OCI-LY7 (cell line): ENCODE measurements around the gene SIRT5. TPM values are rescaled to one million over a fixed set of nuclear protein-coding genes. Genes with fewer than 3 reads are reported as not detected.

Experiments used
- BruUV-seq: library from RNA; stranded (reverse); fragments of 400-500 nt; replicated peaks from 2 replicates; lab custom pipeline; 2021; lab: Mats Ljungman, UMichigan
- CTCF ChIA-PET: fragments of 300-600 bp; sonication (Branson Sonifier 250); formaldehyde crosslinking; loops from one replicate; lab custom pipeline; 2022; ENCODE audit warnings: antibody characterized with exemption; ENCODE audit not compliant: unreplicated experiment; lab: Charles Lee
- POLR2A ChIA-PET: fragments of 300-600 bp; sonication (Branson Sonifier 250); formaldehyde crosslinking; loops from one replicate; lab custom pipeline; 2022; ENCODE audit warnings: antibody characterized with exemption; lab: Charles Lee
- DNase-seq: peaks from one replicate; pipeline ENCODE4 v3.0.0-alpha.2; 2015; ENCODE audit warnings: low spot score
- H2AFZ ChIP-seq: fragments of 200-600 bp; sonication (generic), shearing (Covaris generic); 2 replicates; pipeline ENCODE4 v1.6.1; 2014; ENCODE audit warnings: mild to moderate bottlenecking, antibody characterized with exemption, low read length, moderate library complexity
- H3K27ac ChIP-seq: fragments of 200-600 bp; sonication (generic); 2 replicates; pipeline ENCODE4 v1.5.1; 2014; ENCODE audit warnings: mixed run types, low read depth, mild to moderate bottlenecking, moderate library complexity, low read length, inconsistent platforms; ENCODE audit not compliant: poor library complexity, severe bottlenecking
- H3K36me3 ChIP-seq: fragments of 200-600 bp; sonication (generic); 2 replicates; pipeline ENCODE4 v1.6.1; 2014; ENCODE audit warnings: mild to moderate bottlenecking, antibody characterized with exemption, low read length, moderate library complexity, mixed read lengths; ENCODE audit not compliant: insufficient read depth
- H3K4me1 ChIP-seq: fragments of 200-600 bp; sonication (generic); 2 replicates; pipeline ENCODE4 v1.5.1; 2014; ENCODE audit warnings: mild to moderate bottlenecking, low read length; ENCODE audit not compliant: insufficient read depth, poor library complexity, severe bottlenecking
- H3K4me2 ChIP-seq: fragments of 200-600 bp; sonication (generic); 2 replicates; pipeline ENCODE4 v1.6.1; 2014; ENCODE audit warnings: mild to moderate bottlenecking, low read length
- H3K4me3 ChIP-seq: fragments of 200-600 bp; sonication (generic); 2 replicates; pipeline ENCODE4 v1.5.1; 2014; ENCODE audit warnings: mild to moderate bottlenecking, low read depth, low read length; ENCODE audit not compliant: poor library complexity, severe bottlenecking
- H3K79me2 ChIP-seq: fragments of 200-600 bp; sonication (generic); 2 replicates; pipeline ENCODE4 v1.6.1; 2016; ENCODE audit warnings: low read depth, mild to moderate bottlenecking, low read length, moderate library complexity, mixed read lengths; ENCODE audit not compliant: insufficient read depth
- H3K9me2 ChIP-seq: fragments of 200-600 bp; sonication (generic); 2 replicates; pipeline ENCODE4 v1.6.1; 2016; ENCODE audit warnings: mild to moderate bottlenecking, low read length, mixed read lengths; ENCODE audit not compliant: insufficient read depth
- H3K9me3 ChIP-seq: fragments of 200-600 bp; sonication (generic); 2 replicates; pipeline ENCODE4 v1.6.1; 2014; ENCODE audit warnings: mild to moderate bottlenecking, mixed run types, low read length, mixed read lengths
- H4K20me1 ChIP-seq: fragments of 200-600 bp; sonication (generic); 2 replicates; pipeline ENCODE4 v1.6.1; 2014; ENCODE audit warnings: mild to moderate bottlenecking, antibody characterized with exemption, low read length, moderate library complexity, mixed read lengths; ENCODE audit not compliant: insufficient read depth
- EZH2phosphoT487 ChIP-seq: fragments of 200-600 bp; sonication (generic); IDR thresholded peaks from 2 replicates; pipeline ENCODE4 v1.6.1; 2018; ENCODE audit warnings: low read depth, borderline replicate concordance, mild to moderate bottlenecking, mixed run types, antibody characterized with exemption, low read length, moderate library complexity, mixed read lengths
- intact Hi-C: fragments of 100-400 bp; cut with micrococcal nuclease; formaldehyde crosslinking; loops from one replicate; pipeline ENCODE4 v1.10.0; 2022; ENCODE audit not compliant: unreplicated experiment
- total RNA-seq, 2 experiments: library from RNA; depleted of rRNA in 1 of 2; stranded (reverse); fragments of >200 nt in 1 of 2; shearing (Covaris generic) in 1 of 2; gene quantifications; 2 replicates each; pipeline ENCODE4 v1.2.3, GENCODE V29; 2014 to 2022
- TF ChIP-seq, protein P1 (sequence below): fragments of 200-600 bp; sonication (generic); conservative IDR thresholded peaks from 2 replicates; pipeline ENCODE4 v1.5.1; 2014; ENCODE audit warnings: mild to moderate bottlenecking, antibody characterized with exemption, low read length, moderate library complexity, mixed read lengths

The SIRT5 gene
- total RNA-seq, 2 experiments from 2014 or later: 17.6 to 23.6 TPM

DNA sequence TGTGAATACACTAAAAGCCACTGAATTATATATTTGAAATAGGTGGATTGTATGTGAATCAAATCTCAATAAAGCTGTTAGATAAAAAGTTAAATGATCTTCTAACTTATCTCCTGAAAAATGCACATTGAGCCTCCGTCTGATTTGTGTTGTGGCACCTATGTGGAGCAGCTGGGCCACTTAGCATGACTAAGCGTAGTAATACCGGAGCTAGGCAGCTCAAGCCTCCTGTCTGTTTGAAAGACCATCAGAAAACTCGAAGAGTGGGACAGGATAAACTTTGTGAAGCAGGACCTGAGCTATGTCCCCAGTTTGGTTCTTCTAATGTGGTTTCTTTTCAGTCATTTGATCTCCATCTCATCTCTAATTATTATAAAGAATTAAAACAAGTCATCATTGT, 29.7 kb downstream of the SIRT5 start:
- Histone ChIP-seq H2AFZ (no peak overlapping the region), H4K20me1 (no peaks in the 10 kb centered on the region), H3K9me3 (no peaks in the 10 kb centered on the region), H3K4me1 (no peaks in the 10 kb centered on the region), H3K79me2 (no peaks in the 10 kb centered on the region), H3K9me2 (no peaks in the 10 kb centered on the region), H3K27ac (no peak overlapping the region), H3K4me2 (no peak overlapping the region), H3K4me3 (no peak overlapping the region), H3K36me3 (peaks cover 28% of the 10 kb centered on the region)
- BruUV-seq: no TSS peak
- DNase-seq: no peak
- intact Hi-C loops: no loop called here
- TF ChIP-seq, protein P1, sequence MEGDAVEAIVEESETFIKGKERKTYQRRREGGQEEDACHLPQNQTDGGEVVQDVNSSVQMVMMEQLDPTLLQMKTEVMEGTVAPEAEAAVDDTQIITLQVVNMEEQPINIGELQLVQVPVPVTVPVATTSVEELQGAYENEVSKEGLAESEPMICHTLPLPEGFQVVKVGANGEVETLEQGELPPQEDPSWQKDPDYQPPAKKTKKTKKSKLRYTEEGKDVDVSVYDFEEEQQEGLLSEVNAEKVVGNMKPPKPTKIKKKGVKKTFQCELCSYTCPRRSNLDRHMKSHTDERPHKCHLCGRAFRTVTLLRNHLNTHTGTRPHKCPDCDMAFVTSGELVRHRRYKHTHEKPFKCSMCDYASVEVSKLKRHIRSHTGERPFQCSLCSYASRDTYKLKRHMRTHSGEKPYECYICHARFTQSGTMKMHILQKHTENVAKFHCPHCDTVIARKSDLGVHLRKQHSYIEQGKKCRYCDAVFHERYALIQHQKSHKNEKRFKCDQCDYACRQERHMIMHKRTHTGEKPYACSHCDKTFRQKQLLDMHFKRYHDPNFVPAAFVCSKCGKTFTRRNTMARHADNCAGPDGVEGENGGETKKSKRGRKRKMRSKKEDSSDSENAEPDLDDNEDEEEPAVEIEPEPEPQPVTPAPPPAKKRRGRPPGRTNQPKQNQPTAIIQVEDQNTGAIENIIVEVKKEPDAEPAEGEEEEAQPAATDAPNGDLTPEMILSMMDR: no peak
- TF ChIP-seq EZH2phosphoT487: no peak
- ChIA-PET CTCF (no interaction called here), POLR2A (interaction anchor here (0.6 to 1.3 kb wide), 4 partner anchors 10 to 24 kb away, joined by 3 to 4 read pairs (median 3); partner anchors contain the start of gene NOL7)

DNA sequence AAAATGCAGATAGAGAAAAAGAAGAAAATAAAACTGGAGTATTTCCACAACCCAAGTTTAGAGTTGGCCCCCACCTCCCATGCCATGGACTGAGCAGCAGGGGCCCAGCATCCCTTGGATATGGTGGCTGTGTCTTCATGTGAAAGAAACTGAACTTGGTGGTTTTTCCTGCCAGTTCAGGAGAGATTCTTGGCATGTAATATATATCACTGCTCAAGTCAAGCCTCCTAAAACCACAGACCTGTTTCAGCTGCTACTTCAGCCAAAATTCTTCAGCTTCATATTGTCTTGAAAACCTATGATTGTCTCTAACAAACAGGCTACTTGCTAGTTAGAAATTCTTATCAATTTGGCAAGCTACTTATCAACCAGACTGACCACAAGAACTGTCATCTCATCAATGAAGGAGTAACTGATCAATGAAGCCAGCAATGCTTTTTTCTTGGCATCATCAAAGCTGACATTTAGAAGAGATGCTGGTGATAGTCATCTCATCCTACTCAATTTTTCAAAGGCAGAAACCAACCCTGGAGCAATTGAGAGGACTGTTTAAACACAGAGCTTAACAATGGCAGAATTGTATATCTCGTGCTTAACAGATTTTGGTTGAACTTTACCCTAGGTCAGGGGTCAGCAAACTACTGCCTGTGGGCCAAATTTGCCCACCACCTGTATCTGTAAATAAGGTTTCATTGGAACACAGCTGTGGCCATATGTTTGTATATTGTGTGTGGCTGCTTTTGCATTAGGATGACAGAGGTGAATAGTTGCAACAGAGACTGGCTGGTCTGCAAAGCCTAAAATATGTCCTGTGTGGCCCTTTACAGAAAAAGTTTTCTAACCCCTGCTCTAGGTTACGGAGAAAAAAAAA, 30.4 kb downstream of the SIRT5 start:
- Histone ChIP-seq H3K9me3 (no peaks in the 10 kb centered on the region), H3K4me1 (no peaks in the 10 kb centered on the region), H2AFZ (no peak overlapping the region), H3K9me2 (no peaks in the 10 kb centered on the region), H4K20me1 (no peaks in the 10 kb centered on the region), H3K27ac (no peak overlapping the region), H3K79me2 (no peaks in the 10 kb centered on the region), H3K36me3 (peaks cover 28% of the 10 kb centered on the region), H3K4me3 (no peak overlapping the region), H3K4me2 (no peak overlapping the region)
- TF ChIP-seq, protein P1: no peak
- TF ChIP-seq EZH2phosphoT487: no peak
- CTCF ChIA-PET: no interaction called here
- no TSS peak for BruUV-seq
- no peak for DNase-seq
- POLR2A ChIA-PET: interaction anchor here (0.6 to 1.3 kb wide), 5 partner anchors 8 to 23 kb away, joined by 3 to 4 read pairs (median 3); partner anchors contain the start of gene NOL7
- intact Hi-C loops: no loop called here

DNA sequence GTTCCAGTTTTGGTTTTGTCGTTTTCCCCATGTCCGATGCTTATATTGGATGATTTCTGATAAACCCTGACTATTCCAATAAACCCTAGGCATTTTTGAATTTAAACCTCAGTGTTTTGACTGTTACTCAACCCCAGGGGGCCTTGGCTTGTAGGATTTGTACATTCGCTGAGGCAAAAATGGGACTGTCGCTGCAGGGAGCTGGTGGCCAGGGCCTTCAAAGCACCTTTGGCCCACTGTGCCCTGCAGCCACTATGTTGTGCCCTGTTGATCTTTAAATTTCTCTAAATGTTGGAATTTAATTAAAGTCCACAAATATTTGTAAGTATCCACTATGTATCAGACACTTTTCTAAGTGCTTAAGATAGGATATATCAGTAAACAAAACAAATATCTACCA, 31.2 kb downstream of the SIRT5 start:
- no peak for DNase-seq
- ChIA-PET CTCF (no interaction called here), POLR2A (no interaction called here)
- Histone ChIP-seq H3K4me3 (no peak overlapping the region), H3K4me1 (peaks cover 2% of the 10 kb centered on the region), H3K27ac (no peak overlapping the region), H2AFZ (no peak overlapping the region), H3K9me2 (no peaks in the 10 kb centered on the region), H3K79me2 (no peaks in the 10 kb centered on the region), H3K4me2 (no peak overlapping the region), H3K36me3 (peaks cover 28% of the 10 kb centered on the region), H3K9me3 (no peaks in the 10 kb centered on the region), H4K20me1 (no peaks in the 10 kb centered on the region)
- no TSS peak for BruUV-seq
- intact Hi-C loops: no loop called here
- no peak for TF ChIP-seq EZH2phosphoT487
- TF ChIP-seq, protein P1: no peak
